CD4-positive, alpha-beta T cell treated with Interleukin-4 for 4 hours (primary cell): ENCODE data around the gene MTX3.

Experiments used
- DNase-seq: peaks from one replicate; pipeline ENCODE4 v3.0.0-alpha.2; 2020

The MTX3 gene

DNA sequence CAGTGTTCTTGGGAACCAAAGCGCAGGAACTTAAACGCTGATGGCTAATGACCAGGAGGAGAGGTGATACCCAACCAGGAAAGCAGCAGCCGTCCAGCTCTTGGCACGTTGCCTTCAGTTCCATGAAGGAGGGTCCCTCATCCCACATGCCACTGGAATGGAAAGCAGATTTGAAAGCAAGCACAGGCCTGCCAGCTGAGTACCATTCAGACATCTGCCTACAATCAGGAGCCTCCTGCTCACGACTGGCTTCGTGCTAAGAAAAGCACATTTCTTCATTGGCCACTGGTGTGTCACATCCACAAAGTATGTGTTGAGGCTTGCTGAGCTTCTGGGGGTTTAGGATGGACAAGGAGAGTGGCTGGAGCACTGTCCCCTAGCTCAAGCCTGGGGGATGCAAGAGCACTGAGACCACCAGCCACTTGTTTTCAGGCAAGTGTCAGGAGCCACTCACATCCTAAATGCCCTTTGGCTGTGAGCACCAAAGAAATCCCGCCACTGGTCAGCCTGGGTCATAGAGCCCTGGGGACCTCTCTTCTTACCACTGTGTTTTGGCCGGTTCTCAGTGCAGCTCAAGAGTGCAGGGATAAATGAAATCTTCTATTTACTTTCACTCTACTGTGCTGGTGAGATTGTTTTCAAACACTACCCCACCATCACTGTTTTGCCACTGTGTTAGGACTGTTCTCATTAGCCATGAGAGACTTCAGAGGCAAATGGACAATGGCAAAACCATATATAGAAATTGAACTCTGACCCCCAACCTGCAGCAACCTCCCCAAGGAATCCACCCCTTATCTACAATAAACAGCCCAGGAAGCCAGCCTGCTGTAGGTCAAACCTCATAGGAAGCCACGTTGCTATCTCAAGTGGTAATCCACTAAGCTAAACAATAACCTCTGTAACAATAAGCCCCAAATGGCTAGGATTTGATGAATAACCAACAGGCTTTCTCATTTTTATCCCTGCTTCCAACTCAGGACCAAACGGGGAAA, 58.3 kb downstream of the MTX3 start:
- no peak for DNase-seq

DNA sequence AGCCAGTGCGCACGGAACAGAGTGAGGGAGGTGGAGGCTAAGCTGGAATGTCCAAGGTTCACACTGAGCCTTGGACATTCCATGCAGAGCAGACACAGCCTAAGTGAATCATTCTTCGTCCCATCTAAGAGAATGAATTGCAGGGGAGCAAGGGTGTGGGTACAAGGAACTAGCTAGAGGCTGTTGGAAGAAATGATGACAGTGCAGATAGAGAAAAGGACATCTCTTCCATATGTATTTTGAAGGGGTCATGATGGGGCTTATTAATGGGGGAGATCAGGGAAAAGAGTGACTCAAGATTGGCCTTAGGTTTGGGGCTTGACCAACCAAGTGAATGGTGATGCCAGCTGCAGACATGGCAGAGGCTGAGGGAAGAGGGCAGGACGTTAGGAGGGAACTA, 59.2 kb downstream of the MTX3 start:
- no peak for DNase-seq

DNA sequence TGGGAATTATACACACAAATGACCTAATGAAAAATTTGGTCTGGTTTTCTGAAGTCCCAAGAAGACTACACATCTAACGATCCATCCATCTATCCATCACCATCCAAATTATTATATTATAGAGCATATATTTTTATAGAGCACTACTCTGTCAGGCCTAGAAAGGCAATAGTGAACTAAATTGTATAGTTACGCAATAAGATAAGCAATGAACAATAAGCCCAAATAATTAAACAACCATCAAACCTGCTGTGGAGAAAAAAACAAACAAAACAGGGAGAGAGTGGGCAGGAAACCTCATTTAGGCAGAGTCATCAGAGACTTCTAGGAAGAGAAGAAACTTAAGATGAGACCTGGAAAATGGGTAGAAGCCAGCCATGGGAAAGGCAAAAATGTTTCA, 59.7 kb downstream of the MTX3 start:
- no peak for DNase-seq

DNA sequence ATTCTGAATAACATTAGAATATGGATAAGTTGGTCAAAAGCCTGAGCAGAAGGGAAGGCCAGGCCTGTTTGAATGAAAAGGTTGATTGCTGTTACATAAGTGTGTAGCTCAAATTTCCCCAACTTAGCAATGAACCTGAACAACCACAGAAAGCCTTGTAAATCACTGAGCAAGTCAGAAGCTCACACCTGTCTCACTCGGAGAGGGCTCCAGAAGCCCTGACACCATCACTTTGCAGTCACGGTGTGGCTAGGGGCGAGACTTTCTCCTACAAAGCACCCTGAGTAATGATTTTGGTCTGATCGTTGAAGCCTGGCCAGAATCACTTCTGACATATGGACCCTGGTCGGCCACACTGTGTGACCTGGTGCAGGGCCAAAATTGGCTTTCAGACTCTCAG, 62.0 kb downstream of the MTX3 start:
- no peak for DNase-seq
